Esophagus muscularis mucosa (tissue), 4 donors: ENCODE data around the gene ECE2.

Experiments used
- CTCF ChIP-seq, 3 experiments: fragments of 200-600 bp in 2 of 3; fragments of 450-650 bp in 1 of 3; sonication (generic) in 2 of 3; IDR thresholded peaks; one replicate each; pipeline ENCODE4 v1.5.1; 2017 to 2019; ENCODE audit warnings: antibody characterized with exemption in 3 of 3, mild to moderate bottlenecking in 2 of 3, moderate library complexity in 1 of 3
- EP300 ChIP-seq: sonication (generic); formaldehyde crosslinking; IDR thresholded peaks from one replicate; pipeline ENCODE4 v1.6.1; 2017; ENCODE audit warnings: antibody characterized with exemption
- POLR2AphosphoS5 ChIP-seq, 2 donors: sonication (generic); formaldehyde crosslinking; IDR thresholded peaks; one replicate each; pipeline ENCODE4 v1.6.1; 2017; ENCODE audit warnings: antibody characterized with exemption in 2 of 2

GRCh38 chr3:184325269-184325668 lies 49.4 kb downstream of the ECE2 start:
- TF ChIP-seq EP300 (no peak), CTCF (IDR thresholded peaks at IDR 0.05) (no peak), POLR2AphosphoS5 (IDR thresholded peaks at IDR 0.05) (no peak)
